Neural cell (in vitro differentiated cells): Measurements from ENCODE around the gene DENND10.

Experiments
- EP300 ChIP-seq: fragments of 450-650 bp; conservative IDR thresholded peaks from 2 replicates; pipeline ENCODE4 v1.6.1; 2014; ENCODE audit warnings: antibody characterized with exemption, mild to moderate bottlenecking, moderate library complexity; ENCODE audit not compliant: poor library complexity, severe bottlenecking
- EZH2 ChIP-seq: fragments of 200-600, 300-800 bp; shearing (Covaris generic), sonication (generic); IDR thresholded peaks from 2 replicates; pipeline ENCODE4 v1.6.1; 2014; ENCODE audit warnings: antibody characterized with exemption, low read length, borderline replicate concordance, mild to moderate bottlenecking; ENCODE audit not compliant: insufficient read depth, poor library complexity, severe bottlenecking
- SMC3 ChIP-seq: fragments of 450-650 bp; conservative IDR thresholded peaks from 2 replicates; pipeline ENCODE4 v1.6.1; 2014; ENCODE audit warnings: antibody characterized with exemption, mild to moderate bottlenecking, moderate library complexity; ENCODE audit not compliant: poor library complexity
- TAF1 ChIP-seq: IDR thresholded peaks from 2 replicates; pipeline ENCODE4 v1.6.1; 2012; ENCODE audit warnings: low read depth
- TF ChIP-seq, protein P1 (sequence below): fragments of 450-650 bp; IDR thresholded peaks from 2 replicates; pipeline ENCODE4 v1.5.1; 2014; ENCODE audit warnings: antibody characterized with exemption, mild to moderate bottlenecking, moderate library complexity; ENCODE audit not compliant: poor library complexity, severe bottlenecking
- TF ChIP-seq, protein P2 (sequence below): IDR thresholded peaks from 2 replicates; pipeline ENCODE4 v1.6.1; 2012; ENCODE audit warnings: borderline replicate concordance

DNA sequence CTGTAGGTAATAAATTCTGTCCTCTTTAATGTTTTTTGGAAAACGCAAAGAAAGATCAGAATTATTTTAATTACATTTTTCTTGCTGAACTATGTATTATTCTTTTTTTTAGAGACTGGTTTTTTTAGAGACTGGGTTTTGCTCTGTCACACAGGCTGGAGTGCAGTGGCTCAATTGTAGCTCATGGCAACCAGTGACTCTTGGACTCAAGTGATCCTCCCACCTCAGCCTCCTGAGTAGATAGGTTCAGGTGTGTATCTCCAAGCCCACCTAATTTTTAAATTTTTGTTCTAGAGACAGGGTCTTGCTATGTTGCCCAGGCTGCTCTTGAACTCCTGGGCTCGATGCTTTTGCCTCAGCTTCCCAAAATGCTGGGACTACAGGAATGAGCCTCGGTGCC is 5.3 kb upstream of the DENND10 start:
- TF ChIP-seq TAF1 (no peak), EP300 (no peak), EZH2 (no peak), SMC3 (no peak)
- TF ChIP-seq, protein P1, sequence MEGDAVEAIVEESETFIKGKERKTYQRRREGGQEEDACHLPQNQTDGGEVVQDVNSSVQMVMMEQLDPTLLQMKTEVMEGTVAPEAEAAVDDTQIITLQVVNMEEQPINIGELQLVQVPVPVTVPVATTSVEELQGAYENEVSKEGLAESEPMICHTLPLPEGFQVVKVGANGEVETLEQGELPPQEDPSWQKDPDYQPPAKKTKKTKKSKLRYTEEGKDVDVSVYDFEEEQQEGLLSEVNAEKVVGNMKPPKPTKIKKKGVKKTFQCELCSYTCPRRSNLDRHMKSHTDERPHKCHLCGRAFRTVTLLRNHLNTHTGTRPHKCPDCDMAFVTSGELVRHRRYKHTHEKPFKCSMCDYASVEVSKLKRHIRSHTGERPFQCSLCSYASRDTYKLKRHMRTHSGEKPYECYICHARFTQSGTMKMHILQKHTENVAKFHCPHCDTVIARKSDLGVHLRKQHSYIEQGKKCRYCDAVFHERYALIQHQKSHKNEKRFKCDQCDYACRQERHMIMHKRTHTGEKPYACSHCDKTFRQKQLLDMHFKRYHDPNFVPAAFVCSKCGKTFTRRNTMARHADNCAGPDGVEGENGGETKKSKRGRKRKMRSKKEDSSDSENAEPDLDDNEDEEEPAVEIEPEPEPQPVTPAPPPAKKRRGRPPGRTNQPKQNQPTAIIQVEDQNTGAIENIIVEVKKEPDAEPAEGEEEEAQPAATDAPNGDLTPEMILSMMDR = no peak
- TF ChIP-seq, protein P2, sequence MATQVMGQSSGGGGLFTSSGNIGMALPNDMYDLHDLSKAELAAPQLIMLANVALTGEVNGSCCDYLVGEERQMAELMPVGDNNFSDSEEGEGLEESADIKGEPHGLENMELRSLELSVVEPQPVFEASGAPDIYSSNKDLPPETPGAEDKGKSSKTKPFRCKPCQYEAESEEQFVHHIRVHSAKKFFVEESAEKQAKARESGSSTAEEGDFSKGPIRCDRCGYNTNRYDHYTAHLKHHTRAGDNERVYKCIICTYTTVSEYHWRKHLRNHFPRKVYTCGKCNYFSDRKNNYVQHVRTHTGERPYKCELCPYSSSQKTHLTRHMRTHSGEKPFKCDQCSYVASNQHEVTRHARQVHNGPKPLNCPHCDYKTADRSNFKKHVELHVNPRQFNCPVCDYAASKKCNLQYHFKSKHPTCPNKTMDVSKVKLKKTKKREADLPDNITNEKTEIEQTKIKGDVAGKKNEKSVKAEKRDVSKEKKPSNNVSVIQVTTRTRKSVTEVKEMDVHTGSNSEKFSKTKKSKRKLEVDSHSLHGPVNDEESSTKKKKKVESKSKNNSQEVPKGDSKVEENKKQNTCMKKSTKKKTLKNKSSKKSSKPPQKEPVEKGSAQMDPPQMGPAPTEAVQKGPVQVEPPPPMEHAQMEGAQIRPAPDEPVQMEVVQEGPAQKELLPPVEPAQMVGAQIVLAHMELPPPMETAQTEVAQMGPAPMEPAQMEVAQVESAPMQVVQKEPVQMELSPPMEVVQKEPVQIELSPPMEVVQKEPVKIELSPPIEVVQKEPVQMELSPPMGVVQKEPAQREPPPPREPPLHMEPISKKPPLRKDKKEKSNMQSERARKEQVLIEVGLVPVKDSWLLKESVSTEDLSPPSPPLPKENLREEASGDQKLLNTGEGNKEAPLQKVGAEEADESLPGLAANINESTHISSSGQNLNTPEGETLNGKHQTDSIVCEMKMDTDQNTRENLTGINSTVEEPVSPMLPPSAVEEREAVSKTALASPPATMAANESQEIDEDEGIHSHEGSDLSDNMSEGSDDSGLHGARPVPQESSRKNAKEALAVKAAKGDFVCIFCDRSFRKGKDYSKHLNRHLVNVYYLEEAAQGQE = no peak
